Activated gamma-delta T cell (primary cell): ENCODE results near the gene RGS3.
"Not testable (repeated sequence)": the region's sequence is repeated elsewhere in the genome, so short reads cannot be mapped to it uniquely, and the experiment has no call there.

Experiments
- DNase-seq: peaks from one replicate; lab custom pipeline; 2025; lab: John Stamatoyannopoulos, UW

The RGS3 gene

DNA sequence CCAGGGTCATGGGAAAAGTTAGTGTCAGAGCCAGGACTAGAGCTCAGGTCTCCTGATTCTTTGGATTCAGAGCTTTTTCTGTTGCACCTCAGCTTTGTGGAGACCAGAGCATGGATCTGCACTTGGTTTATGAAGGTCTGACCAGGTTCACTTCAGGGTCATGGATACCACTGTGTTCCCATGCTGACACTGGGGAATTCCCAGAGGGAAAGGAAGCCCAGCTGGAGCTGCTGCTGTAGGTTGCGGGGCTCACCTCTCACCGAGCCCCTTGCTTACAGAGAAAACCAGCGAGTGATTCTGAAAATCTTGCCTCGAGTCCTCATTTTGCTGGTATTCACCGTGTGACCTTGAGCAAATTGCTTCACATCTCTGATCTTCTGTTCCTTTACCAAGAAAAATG lies 83.0 kb downstream of the RGS3 start:
- DNase-seq, result no peak

DNA sequence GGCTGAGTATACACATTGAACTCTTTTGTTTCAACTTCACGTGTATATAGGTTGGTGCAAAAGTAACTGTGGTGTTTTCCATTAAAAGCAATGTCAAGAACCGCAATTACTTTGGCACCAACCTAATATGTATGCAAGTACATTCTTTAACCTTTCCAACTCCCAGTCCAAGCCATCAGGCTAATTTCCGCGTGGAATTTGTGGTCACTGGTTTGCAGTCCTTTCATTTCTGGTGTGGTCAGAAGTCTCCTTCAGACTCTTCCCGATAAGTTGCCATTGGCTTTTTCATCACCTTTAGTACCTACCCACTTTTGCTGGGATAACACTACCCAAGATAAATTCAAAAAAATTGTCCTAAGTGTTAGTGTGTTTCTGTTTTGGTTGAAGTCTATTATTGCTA lies 84.0 kb downstream of the RGS3 start:
- DNase-seq, result no peak

DNA sequence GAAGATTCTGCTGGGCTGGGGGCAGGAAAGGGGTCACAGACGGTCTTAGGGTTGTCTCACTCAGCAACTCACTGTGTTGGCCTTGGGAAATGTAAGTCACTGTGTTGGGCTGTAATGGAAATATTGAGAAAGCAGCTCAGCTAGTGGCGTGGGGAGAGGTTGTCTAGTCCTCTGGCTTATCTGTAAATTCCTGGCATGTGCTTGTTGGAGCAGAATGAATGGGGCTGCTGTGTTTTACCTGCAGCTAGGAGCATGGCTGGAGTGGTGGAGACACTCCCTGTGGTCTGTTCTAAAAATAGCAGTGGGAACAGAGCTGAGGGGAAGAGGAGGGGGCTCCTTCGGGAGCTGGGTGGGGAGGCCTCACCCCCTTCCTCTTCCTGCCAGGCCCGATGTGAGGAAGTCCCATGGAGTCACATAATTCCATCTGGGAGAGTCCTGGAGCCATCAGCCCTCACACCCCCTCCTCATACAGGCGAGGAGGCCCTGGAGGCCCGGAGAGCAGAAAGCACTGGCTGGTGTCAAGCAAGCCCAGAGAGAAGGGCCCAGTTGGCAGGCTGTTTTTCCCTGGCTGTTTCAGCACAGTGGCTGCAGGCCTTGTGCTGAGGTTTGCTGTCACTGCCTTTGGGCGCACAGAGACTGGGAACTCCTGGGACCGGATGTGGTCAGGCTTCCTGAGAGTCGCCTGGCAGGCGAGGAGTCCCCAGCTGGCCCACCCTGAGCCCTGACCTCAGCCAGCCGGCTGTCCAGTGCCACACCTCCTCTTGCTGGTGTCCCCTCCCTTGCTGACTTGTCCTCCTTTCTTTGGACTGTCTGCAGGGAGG lies 84.9 kb downstream of the RGS3 start:
- DNase-seq, result no peak

DNA sequence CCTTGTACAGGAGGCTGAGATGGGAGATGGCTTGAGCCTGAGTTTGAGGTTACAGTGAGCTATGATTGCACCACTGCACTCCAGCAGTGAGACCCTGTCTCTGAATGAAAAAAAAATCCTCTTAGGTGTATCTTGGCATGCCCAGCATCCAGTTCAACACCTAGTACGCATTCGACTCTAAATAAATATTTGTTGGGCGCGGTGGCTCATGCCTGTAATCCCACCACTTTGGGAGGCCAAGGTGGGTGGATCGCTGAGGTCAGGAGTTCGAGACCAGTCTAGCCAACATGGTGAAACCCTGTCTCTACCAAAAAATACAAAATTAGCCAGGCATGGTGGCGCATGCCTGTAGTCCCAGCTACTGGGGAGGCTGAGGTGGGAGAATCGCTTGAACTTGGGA lies 86.4 kb downstream of the RGS3 start:
- DNase-seq, result not testable (repeated sequence)

DNA sequence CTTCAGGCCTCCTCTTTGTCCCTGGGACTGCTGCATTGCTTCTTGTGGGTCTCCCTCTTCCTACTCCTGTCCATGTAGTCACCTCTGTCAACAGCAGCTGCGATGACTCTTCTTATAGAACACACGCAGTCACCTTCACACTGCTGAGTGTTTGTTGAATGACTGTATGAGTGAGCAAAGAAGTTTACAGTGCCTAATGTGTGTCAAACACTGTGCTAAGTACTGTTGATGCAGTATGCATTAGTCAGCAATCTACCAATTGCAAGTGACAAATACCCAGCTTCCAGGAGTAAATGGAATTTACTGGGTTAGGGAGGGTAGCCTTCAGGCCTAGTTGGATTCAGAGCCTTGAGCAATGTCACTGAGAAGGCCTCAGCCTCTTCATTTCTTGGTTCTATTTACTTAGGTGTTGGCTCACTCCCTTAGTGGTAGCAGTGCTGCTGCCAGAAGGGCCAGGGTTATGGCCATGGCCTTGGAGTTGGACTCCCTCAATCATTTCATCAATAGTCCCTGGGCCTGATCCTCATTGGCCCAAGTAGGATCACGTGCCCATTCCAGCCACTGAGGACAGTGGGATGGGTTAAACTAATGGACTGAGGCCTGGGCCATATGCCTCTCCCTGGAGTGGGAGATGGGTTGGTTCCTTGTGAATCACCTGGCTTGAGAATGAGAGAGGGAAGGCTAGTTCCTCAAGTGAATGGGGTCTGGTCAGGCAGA lies 93.5 kb downstream of the RGS3 start:
- no peak for DNase-seq

DNA sequence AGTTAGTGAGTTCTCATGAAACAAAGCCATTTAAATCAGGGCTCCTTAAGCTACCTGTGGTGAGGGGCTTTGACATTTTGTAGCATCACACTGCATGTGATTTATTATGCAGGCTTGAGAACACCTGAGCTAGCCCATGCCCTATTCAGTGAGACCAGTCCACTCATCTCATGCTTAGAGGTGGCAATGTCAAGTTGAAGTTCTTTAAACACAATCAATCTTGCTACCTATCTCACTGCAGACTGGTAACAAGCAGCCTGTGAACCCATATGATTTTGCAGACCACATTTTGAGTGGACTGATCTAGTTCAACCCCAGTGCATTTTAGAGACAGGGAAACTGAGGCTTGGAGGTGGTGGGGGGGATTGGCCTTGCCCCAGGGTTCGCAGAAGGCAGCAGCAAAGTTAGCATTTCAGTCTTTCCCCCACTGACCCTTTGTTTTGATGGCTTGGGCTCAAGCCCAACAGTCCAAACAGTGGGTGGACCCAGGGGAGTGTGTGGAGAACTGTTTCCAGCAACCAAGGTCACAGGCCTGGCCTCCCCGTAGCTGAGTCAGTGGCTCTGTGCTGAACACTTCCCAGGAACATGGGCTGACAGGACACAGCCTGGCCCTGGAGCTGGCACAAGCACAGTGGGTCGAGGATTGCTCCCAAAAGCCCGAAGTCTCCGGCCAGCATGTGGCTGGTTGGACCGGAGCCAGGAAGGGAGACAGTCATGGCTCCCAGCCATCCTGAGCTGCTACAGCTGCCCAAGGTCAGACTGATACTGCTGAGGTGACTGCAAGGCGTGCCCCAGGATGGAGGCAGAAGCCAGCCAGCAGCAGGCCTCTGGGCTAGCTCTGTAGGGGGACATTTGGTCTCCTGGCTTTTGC lies 95.3 kb downstream of the RGS3 start:
- DNase-seq, result no peak

DNA sequence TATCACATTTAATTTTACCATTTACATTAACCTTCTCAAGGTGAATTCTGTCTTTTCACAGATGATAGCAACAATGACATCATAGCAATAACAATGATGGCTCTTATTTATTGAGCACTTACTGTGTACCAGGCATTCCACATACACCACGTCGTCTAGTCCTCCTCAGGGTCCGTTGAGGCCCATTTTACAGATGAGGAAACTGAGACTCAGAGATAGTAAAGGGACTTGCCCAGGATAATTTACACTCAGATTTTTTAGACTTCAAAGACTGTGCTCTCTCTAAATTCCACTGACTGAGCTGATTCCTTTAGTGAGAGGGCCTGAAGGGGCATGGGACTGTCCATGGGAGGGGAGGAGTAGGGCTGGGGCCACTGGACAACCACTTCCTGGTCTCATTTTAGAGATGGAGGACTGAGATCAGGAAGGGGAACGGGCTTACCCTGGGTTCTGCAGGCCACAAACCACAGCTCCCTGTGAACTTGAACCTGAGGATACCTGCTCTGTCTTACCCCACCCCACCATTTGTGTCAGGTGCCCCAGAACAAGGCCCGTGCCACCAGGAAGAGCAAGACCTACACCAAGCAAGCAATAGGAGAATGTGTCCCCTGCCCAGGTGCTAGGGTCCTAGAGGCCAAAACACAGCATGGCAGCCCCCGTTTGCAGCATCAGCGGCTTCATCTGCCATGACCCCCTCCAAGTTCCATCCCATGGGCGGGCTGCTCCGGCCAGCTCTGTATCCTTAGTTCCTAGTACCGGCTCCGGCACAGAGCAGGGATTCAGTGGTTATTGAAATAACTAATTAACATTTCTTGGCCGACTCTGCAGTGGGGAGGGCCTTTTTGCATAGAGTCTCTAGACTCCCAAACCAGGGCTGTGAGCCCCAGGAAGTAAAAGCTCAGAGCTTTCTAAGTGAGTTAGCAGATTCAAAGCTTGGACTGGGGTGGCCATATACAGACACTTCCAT lies 96.6 kb downstream of the RGS3 start:
- no peak for DNase-seq

DNA sequence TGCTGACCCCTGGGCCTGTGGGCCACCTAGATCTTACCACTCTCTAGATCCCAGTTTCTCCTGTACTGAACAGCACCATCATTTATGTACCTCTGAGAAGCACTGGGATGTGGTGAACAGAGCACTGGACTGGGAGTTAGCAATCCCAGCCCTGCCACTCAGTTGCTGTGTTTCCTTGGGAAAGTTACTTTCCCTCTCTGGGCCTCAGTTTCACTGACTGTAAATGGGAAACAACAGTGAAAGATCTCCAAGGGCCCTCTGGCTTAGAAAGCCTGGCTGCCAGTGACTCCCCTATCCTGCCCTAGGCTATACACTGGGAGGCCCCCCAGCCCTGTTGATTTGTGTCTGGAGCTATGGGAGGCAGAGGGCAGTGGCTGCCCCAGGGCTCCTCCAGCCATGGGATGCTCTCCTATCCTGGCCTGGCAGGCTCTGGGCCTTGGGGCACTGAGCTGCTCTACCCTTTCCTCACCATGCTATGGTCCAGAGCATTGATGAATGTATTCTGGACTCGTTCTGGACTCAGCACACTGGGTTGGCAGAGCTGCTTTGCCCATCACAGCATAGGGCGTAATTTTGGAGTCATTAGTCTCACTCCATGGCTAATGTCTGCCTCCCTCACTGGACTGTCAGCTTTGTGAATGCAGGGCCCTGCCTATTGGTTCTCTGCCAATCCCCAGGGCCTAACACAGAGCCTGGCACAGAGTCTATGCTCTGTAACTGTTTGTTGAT lies 99.3 kb downstream of the RGS3 start:
- DNase-seq, result no peak

DNA sequence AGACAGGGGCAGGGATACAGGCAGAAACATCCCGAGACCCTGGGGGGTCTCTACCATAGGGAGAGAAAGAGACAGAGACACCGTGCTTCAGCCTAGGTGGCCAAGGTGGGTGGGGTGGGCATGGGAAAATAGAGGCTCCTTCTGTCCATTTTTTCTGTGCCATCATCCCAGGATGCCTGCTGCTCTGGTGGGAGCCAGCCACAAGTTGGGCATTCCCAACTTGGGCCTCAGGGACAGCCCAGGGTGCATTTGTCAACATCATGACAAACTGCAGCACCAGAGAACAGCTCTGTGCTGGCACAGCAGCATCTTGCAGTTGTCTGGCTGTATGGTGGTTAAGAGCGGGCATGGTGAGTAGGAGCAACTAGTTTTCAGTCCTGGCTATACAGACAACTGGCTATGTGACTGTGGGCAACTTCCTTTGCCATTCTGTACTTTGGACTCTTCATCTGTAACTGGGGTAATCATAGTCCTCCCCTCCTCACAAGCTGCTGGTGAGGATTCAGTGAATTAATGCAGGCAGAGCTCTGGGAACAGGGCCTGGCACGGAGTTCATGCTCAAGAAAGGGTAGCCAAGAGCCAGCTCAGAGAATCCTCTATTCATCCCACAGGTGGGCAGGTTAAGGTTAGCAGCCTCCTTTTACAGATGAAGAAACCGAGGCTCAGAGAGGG lies 100.4 kb downstream of the RGS3 start:
- DNase-seq, result no peak

DNA sequence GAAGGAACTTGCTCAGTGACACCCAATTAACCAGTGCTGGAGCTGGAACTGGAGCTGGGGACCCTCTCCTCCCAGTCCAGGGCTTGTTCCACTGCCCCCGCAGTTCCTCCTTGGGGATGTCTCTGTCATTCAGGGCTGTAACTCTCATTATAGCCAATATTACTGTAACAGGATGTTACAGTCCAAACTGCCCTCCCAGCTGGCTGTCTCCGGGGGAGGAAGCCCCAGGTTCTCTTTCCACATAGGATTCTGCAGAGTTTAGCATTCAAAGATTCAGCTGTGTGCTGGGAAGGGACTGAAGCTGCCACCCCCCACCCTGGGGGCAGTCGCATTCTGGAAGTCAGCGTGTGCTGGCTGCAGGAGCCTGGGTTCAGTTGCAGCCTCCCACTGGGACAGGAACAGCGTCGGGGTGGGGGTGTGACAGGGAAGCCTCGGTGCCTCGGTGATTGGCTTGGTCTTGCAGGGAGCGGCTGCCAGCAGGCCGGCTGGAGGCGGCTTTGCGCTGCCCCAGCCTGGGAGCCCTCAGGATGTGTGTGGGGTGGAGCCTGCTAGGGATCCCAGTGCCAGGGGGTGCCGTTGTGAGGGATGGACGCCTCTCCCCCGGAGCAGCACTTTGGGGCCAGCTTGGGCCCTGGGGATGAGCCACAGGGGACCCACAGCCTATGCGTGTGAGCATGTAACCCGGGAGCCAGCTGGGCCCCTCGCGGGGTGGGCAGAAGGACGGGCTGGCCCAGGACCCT lies 101.1 kb downstream of the RGS3 start:
- DNase-seq, result no peak

DNA sequence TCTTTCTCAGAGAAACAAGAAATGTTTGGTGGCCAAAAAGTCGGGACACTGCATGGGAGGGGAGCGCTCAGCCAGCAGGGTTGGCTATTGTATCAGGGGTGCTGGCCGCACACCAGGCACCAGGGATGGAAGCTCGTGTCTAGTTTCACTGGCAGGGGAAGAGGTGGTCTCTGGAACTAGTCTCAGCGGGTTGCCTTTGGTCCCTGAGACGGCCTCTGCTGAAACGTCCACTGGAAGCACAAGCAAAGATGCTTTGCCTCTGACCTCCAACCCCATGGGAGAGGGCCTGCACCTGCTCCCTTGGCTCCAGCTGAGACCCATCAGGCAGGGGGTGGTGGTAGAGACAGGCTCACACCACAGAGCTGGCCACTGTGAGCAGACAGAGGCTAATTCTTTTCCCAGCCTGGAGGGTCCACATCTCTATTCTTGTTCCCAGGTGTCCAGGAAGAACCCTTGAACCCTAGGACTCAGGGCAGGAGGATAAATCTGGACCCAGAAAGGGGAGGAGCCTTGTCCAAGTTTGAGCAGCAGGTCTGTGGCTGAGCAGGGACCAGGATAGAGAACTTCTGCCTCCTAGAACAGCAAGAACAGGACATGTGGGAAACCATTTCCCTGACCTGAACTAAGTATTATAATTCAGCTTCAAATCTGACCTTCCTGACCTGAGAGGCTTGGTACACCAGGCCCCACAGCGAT lies 102.6 kb downstream of the RGS3 start:
- no peak for DNase-seq

DNA sequence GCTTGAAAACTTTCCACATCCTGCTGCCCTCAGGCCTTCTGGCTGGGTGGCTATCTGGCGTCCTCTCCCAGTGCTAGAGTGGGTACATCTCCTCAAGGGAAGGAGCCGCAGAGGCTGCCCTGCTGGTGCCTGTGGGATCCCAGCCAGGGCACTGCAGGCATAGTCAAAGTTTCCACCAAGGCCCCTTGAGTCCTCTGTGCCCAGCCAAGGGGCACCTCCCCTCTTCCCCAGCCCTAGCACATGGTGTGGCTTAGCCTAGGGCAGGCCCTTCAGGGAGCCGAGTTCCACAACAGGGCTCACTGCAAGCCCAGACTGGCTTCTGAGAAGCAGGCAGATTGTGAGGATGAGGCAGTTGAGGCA lies 103.2 kb downstream of the RGS3 start:
- no peak for DNase-seq

DNA sequence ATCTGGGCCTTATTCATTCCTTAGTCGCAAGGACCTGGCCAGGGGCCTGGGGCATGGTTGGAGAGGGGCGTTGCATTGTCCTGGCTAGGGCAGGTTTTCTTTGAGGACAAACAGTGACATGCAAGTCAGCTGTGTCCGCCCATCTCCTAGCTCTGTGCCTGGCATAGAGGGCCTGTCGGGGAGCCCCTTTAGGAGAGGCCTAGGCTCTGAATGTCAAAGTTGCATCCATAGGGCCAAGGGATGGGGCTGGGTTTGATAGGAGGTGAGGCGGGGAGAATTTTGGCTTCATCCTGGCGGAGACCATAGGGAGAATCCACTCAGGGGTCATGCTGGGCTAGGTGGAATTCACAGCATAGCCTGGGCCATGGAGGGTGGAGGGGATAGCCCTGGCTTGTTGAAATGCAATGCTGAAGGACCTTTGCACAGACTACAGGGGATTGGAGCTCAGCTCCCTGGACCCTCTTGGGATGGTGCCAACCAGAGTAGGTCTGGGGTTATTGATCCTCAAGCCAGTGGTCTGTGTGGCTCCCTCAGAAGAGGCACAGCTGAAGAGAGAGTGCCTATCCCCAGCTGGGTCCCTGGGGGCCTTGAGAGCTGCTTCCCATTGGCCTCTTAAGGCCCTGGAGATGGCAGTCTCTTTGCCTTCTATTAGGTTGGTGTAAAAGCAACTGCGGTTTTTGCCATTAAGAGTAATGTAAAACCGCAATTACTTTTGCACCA lies 104.0 kb downstream of the RGS3 start:
- no peak for DNase-seq

DNA sequence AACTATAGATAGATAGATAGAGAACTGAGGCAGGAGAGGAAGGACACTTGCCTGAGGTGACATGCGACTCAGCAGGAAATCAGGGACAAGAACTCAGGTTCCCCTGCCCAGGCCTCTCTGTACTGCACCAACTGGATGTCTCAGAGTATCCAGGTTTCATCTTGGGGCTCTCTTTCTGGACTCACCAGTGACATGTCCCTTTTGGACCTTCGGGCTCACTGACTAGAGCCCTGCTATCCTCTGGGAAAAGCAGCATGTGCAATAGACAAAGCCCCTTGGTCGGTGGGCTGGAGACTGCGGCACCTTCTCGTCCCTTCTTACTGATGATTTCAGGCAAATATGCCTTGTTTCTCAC lies 104.5 kb downstream of the RGS3 start:
- DNase-seq, result no peak

DNA sequence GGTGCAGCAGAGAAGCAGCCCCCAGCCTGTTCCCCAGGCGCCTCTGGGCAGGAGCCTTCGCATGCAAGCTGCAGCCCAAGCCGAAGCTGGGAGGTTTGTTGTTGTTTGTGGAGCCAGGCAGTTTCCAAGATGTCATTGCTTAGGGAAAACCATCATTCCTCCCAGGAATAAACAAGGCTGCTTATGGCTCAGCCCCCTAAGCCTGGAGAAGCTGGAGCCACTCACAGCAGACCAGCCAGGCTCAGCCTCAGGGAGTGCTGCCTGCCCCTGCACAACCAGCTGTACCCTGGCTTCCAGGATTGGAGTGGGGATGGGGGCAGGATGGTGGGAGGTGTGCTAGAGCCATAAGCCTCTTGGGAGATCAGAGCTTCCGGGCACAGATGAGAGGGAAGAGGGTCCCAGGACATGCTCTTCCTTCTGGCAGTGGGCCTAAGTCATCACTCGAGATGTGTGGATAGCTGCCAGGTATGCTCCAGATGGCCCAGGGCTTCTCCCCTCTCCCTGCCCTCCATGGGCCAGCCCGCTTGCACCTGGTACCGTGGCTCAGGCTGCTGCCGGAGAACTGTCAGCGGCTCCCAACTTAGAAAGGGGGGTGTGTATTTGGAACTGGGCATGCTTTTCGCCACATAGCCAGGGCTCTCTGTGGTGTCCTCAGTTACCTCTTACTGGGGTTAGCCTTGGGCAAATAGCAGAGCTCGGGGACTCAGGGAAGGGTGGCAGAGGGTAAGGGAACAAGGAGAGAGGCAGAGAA lies 105.2 kb downstream of the RGS3 start:
- no peak for DNase-seq

DNA sequence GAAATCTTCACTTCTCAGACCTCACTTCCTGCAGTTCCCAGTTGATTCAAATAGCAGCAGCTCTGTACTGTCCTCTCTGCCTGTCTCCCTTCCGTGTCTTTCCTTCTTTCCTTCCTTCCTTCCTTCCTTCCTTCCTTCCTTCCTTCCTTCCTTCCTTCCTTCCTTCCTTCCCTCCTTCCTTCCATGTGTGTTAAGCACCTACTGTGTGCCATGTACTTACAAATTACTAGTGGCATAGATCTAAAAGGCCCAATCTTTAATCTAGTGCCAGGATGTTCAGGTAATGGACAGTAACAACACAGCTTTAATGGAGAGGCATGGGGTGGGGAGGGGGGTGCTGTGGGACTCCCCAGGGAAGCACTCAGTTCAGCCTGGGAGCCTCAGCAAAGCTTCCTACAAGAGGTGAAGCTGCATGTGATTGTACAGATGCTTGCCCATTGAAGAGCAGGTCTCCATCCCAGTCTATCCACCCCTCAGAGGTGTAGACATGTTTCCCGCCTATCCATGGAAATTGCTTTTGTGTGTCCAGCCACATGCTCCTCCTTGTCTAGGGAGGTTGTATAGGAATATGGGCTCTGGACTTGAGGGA lies 106.0 kb downstream of the RGS3 start:
- DNase-seq, result no peak

DNA sequence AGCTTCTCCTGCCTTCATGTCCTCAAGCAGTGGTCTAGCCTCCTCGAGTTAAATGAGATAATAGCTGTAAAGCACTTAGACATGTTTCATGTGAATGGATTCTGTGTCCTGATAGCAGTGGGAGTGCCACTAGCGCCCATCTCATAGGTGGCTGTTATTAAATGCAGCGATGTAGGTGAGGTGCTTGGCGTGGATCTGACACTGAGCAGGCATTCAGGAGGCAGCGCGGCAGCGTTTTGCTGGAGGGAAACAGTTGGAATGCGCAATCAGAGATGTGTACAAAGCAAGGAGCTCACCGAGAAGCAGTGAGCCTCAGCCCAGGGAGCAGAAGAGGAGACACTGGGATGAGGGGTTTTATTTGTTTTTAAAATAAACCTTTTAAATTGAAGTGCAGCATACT lies 106.6 kb downstream of the RGS3 start:
- no peak for DNase-seq
